Keratinocyte (primary cell): ENCODE data around the gene SLC30A1. TPM values are rescaled to one million over a fixed set of nuclear protein-coding genes. Genes with fewer than 3 reads are reported as not detected.

ENCODE experiments used
- DNase-seq: peaks from one replicate; pipeline ENCODE4 v3.0.0-alpha.2; 2011; ENCODE audit warnings: low read depth, missing footprints, low spot score
- FAIRE-seq: peaks from 2 replicates; lab custom pipeline; 2011; peaks lifted over from hg19 to GRCh38; lab: Jason Lieb, UNC
- H2AFZ ChIP-seq: 2 replicates; pipeline ENCODE4 v1.6.0; 2012; ENCODE audit warnings: low read length, control low read depth, inconsistent platforms; ENCODE audit not compliant: control insufficient read depth
- H3K27ac ChIP-seq: 2 replicates; pipeline ENCODE4 v1.5.1; 2011; ENCODE audit warnings: low read length; ENCODE audit not compliant: control insufficient read depth, insufficient read depth
- H3K27me3 ChIP-seq: 3 replicates; pipeline ENCODE4 v1.6.0; 2011; ENCODE audit warnings: low read length; ENCODE audit not compliant: control insufficient read depth, insufficient read depth; ENCODE audit errors: extremely low read depth
- H3K36me3 ChIP-seq, 2 experiments: 2 replicates in 1 of 2; 3 replicates in 1 of 2; pipeline ENCODE4 v1.5.1; 2011; ENCODE audit warnings: low read length in 2 of 2, mild to moderate bottlenecking in 1 of 2; ENCODE audit not compliant: control insufficient read depth in 2 of 2, insufficient read depth in 2 of 2; ENCODE audit errors: extremely low read depth in 1 of 2
- H3K4me1 ChIP-seq: 3 replicates; pipeline ENCODE4 v1.5.1; 2011; ENCODE audit warnings: low read length; ENCODE audit not compliant: control insufficient read depth, insufficient read depth; ENCODE audit errors: extremely low read depth
- H3K4me2 ChIP-seq: 3 replicates; pipeline ENCODE4 v1.6.0; 2011; ENCODE audit warnings: low read depth, low read length; ENCODE audit not compliant: control insufficient read depth, insufficient read depth; ENCODE audit errors: extremely low read depth
- H3K4me3 ChIP-seq, 3 experiments: fragments of 200-600 bp in 1 of 3; sonication (generic) in 1 of 3; 2 replicates in 2 of 3; 3 replicates in 1 of 3; pipeline ENCODE4 v1.5.1; 2011 to 2016; ENCODE audit warnings: low read length in 3 of 3, mild to moderate bottlenecking in 3 of 3, control low read depth in 2 of 3, inconsistent platforms in 1 of 3, low read depth in 1 of 3, mixed read lengths in 1 of 3, mixed run types in 1 of 3, moderate library complexity in 1 of 3; ENCODE audit not compliant: control insufficient read depth in 2 of 3, insufficient read depth in 2 of 3; ENCODE audit errors: extremely low read depth in 1 of 3
- H3K79me2 ChIP-seq: 2 replicates; pipeline ENCODE4 v1.6.0; 2012; ENCODE audit warnings: low read length; ENCODE audit not compliant: control insufficient read depth, insufficient read depth
- H3K9ac ChIP-seq: 3 replicates; pipeline ENCODE4 v1.6.0; 2011; ENCODE audit warnings: low read length; ENCODE audit not compliant: control insufficient read depth, insufficient read depth; ENCODE audit errors: extremely low read depth
- H3K9me1 ChIP-seq: 3 replicates; pipeline ENCODE4 v1.6.0; 2011; ENCODE audit warnings: low read length; ENCODE audit not compliant: control insufficient read depth, insufficient read depth; ENCODE audit errors: extremely low read depth
- H3K9me3 ChIP-seq: 2 replicates; pipeline ENCODE4 v1.5.1; 2012; ENCODE audit warnings: low read depth, low read length; ENCODE audit not compliant: control insufficient read depth
- H4K20me1 ChIP-seq: 3 replicates; pipeline ENCODE4 v1.6.0; 2011; ENCODE audit warnings: low read length; ENCODE audit not compliant: control insufficient read depth, insufficient read depth; ENCODE audit errors: extremely low read depth
- CTCF ChIP-seq, 3 experiments: IDR thresholded peaks in 1 of 3; conservative IDR thresholded peaks in 1 of 3; optimal IDR thresholded peaks in 1 of 3; 2 replicates in 2 of 3; 3 replicates in 1 of 3; pipeline versions ENCODE3 to v1.5.1; 2011; ENCODE audit warnings: low read length in 3 of 3, mild to moderate bottlenecking in 3 of 3, moderate library complexity in 2 of 3, control low read depth in 1 of 3, inconsistent platforms in 1 of 3; ENCODE audit not compliant: insufficient read depth in 2 of 3; ENCODE audit errors: extremely low read depth in 1 of 3
- EZH2 ChIP-seq: IDR thresholded peaks from one replicate; pipeline ENCODE4 v1.6.1; 2012; ENCODE audit warnings: inconsistent platforms, mild to moderate bottlenecking, low read length, moderate library complexity
- dilution Hi-C: fragments of 300-500 bp; cut with MboI; formaldehyde crosslinking; loops from one replicate; pipeline ENCODE4 v1.7.0; 2020; ENCODE audit warnings: low sequenced_read_pairs; ENCODE audit not compliant: extremely low pct_ligation_motif_present
- polyA plus RNA-seq, 5 experiments: library from polyadenylated mRNA; depleted of rRNA in 3 of 5; stranded (reverse) in 3 of 5; stranded (forward) in 1 of 5; unstranded in 1 of 5; fragments of >200 nt; gene quantifications; 1 replicate in 1 of 5; 2 replicates in 3 of 5; 3 replicates in 1 of 5; pipeline versions ENCODE4 v1.2.1 to v1.2.3, GENCODE V29; 2011 to 2012; ENCODE audit warnings: missing spikeins in 2 of 5, low read depth in 1 of 5, low replicate concordance in 1 of 5

SLC30A1 gene
- polyA plus RNA-seq, 1 donor (not counting 4 experiments of a cell fraction or from before 2014, with no cell fraction given), result 17.2 TPM

- peaks cover 14% of the 10 kb centered on the region for H3K27me3 ChIP-seq
- H3K27ac ChIP-seq, result no peak overlapping the region
- no peak overlapping the region for H3K9ac ChIP-seq
- no peaks in the 10 kb centered on the region for H3K36me3 ChIP-seq
- TF ChIP-seq CTCF (optimal IDR thresholded peaks at IDR 0.05 in 1 of 3, IDR thresholded peaks at IDR 0.05 in 1 of 3, conservative IDR thresholded peaks at IDR 0.05 in 1 of 3; ENCODE audit: extremely low read depth in 1 of 3, insufficient read depth in 2 of 3, low read length in 3 of 3) (no peak), EZH2 (no peak)
- H3K4me3 ChIP-seq, result no peak overlapping the region
- no peaks in the 10 kb centered on the region for H3K9me1 ChIP-seq
- no peaks in the 10 kb centered on the region for H3K9me3 ChIP-seq
- H3K79me2 ChIP-seq, result no peaks in the 10 kb centered on the region
- dilution Hi-C loops, result no loop called here
- no peak overlapping the region for H2AFZ ChIP-seq
- H3K4me1 ChIP-seq, result no peaks in the 10 kb centered on the region
- DNase-seq (no peak), FAIRE-seq (no peak)
- H4K20me1 ChIP-seq, result no peaks in the 10 kb centered on the region
- H3K4me2 ChIP-seq, result no peak overlapping the region
These were observed 52.0 kb downstream of the SLC30A1 start for GRCh38 chr1:211527006-211527405.

DNA sequence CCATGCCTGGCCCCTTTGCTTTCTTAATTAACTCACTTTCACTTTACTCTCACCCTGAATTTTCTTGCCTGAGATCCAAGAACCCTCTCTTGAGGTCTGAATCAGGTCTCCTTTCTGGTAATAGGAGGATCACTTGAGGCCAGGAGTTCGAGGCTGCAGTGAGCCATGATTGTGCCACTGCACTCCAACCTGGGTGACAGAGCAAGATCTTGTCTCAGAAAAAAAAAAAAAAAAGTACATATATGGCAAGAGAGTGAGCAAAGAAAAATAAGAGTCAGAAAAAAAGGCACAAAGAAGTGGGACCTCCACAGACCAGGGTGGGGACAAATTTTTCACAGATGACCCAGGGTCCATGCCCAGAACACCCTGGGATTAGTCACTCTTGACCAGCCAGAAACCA, 52.9 kb downstream of the SLC30A1 start:
- Histone ChIP-seq H3K36me3 (no peaks in the 10 kb centered on the region), H3K9ac (no peak overlapping the region), H3K27me3 (peaks cover 14% of the 10 kb centered on the region), H3K9me3 (no peaks in the 10 kb centered on the region), H3K4me2 (no peak overlapping the region), H3K9me1 (no peaks in the 10 kb centered on the region), H2AFZ (no peak overlapping the region), H3K4me3 (no peak overlapping the region), H3K79me2 (no peaks in the 10 kb centered on the region), H4K20me1 (no peaks in the 10 kb centered on the region), H3K27ac (no peak overlapping the region), H3K4me1 (no peaks in the 10 kb centered on the region)
- dilution Hi-C loops, result no loop called here
- DNase-seq (no peak), FAIRE-seq (no peak)
- no peak for TF ChIP-seq CTCF (optimal IDR thresholded peaks at IDR 0.05 in 1 of 3, IDR thresholded peaks at IDR 0.05 in 1 of 3, conservative IDR thresholded peaks at IDR 0.05 in 1 of 3; ENCODE audit: extremely low read depth in 1 of 3, insufficient read depth in 2 of 3, low read length in 3 of 3)
